Endodermal cell (in vitro differentiated cells): Measurements from ENCODE around the gene QSOX1. TPM values are rescaled to one million over a fixed set of nuclear protein-coding genes. Genes with fewer than 3 reads are reported as not detected.

Experiments used
- DNase-seq: peaks from one replicate; pipeline ENCODE4 v3.0.0-alpha.2; 2017
- H3K27ac ChIP-seq: 2 replicates; pipeline ENCODE4 v1.5.1; 2013; ENCODE audit warnings: mild to moderate bottlenecking, low read depth, low read length, moderate library complexity
- H3K27me3 ChIP-seq: 2 replicates; pipeline ENCODE4 v1.6.1; 2013; ENCODE audit warnings: mild to moderate bottlenecking, low read length, moderate library complexity; ENCODE audit not compliant: insufficient read depth, control insufficient read depth, poor library complexity, severe bottlenecking
- H3K36me3 ChIP-seq: 2 replicates; pipeline ENCODE4 v1.7.0; 2013; ENCODE audit warnings: mild to moderate bottlenecking, low read length, moderate library complexity; ENCODE audit not compliant: control insufficient read depth, insufficient read depth
- H3K4me1 ChIP-seq: one replicate; pipeline ENCODE4 v1.7.0; 2013; ENCODE audit warnings: low read length; ENCODE audit not compliant: control insufficient read depth, insufficient read depth
- H3K4me3 ChIP-seq: 2 replicates; pipeline ENCODE4 v1.5.1; 2013; ENCODE audit warnings: mild to moderate bottlenecking, low read length, moderate library complexity
- H3K9ac ChIP-seq: 2 replicates; pipeline ENCODE4 v1.6.1; 2013; ENCODE audit warnings: mild to moderate bottlenecking, low read length, moderate library complexity; ENCODE audit not compliant: poor library complexity, severe bottlenecking; ENCODE audit errors: extremely low read depth
- H3K9me3 ChIP-seq: 2 replicates; pipeline ENCODE4 v1.6.1; 2013; ENCODE audit warnings: mild to moderate bottlenecking, low read length, moderate library complexity; ENCODE audit not compliant: control insufficient read depth
- H3K27ac Mint-ChIP-seq: 2 replicates; pipeline ENCODE4 v1.8.0; 2020; ENCODE audit warnings: mixed read lengths
- H3K27me3 Mint-ChIP-seq: 2 replicates; pipeline ENCODE4 v1.8.0; 2021; ENCODE audit warnings: mild to moderate bottlenecking, mixed read lengths; ENCODE audit not compliant: insufficient read depth
- H3K36me3 Mint-ChIP-seq: 2 replicates; pipeline ENCODE4 v1.8.0; 2020; ENCODE audit warnings: low read depth, mixed read lengths
- H3K4me1 Mint-ChIP-seq: 2 replicates; pipeline ENCODE4 v1.8.0; 2020; ENCODE audit warnings: mixed read lengths
- H3K4me3 Mint-ChIP-seq: 2 replicates; pipeline ENCODE4 v1.8.0; 2020; ENCODE audit warnings: mild to moderate bottlenecking, moderate library complexity, mixed read lengths
- H3K9me3 Mint-ChIP-seq: 2 replicates; pipeline ENCODE4 v1.8.0; 2020; ENCODE audit warnings: mild to moderate bottlenecking, mixed read lengths
- WGBS, 2 experiments: methylation state at CpG; one replicate each; pipeline versions ENCODE4 v1.1.5 to v1.1.7; 2013; ENCODE audit warnings: missing lambda C conversion rate in 2 of 2, mixed read lengths in 1 of 2; ENCODE audit not compliant: insufficient coverage in 1 of 2, insufficient read length in 1 of 2; 5-methylcytosine and 5-hydroxymethylcytosine counted together
- total RNA-seq, 2 donors: library from RNA; stranded (reverse); fragmentation: NEBNext Ultra II Directional in 1 of 2; extraction: Animal tissue kit (Norgen Biotek cat#: 25700) in 1 of 2; gene quantifications; 2 replicates in 1 of 2; 3 replicates in 1 of 2; pipeline ENCODE4 v1.2.1, GENCODE V29; 2021
- TF ChIP-seq, protein P1 (sequence below): fragments of 200-600 bp; sonication (generic); conservative IDR thresholded peaks from 2 replicates; pipeline ENCODE4 v1.5.0; 2021; ENCODE audit warnings: antibody characterized with exemption, mild to moderate bottlenecking

The QSOX1 gene
- total RNA-seq, 2 donors from 2014 or later: 77.9 to 116 TPM

DNA sequence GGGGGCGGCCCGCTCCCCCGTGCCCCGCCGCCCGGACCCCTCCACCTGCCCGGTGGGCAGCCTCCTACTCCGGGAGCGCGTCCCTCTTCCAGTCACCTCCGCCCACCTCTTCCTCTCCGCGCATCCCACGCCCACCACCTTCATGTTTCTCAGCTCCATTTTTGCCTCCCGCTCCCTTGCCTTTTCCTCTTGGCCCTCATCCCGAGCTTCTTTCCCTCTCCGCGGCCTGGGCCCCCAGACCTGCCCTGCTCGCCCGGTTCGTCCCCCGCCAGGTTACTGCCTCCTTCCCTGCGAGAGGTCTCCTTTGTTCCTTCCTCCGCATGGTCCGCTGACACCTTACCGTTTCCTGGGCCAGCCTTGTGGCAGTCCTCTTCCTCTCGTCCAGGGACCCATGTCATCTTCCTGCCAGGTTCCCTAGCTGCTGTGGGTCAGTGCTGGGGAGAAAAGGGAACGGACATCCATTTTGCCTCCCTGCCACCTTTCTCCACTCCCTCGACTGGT lies 563 bp downstream of the QSOX1 start:
- Histone ChIP-seq H3K4me3 (peak overlapping the region; percentile 85), H3K27me3 (peaks cover 33% of the 10 kb centered on the region), H3K27ac (no peak overlapping the region), H3K4me1 (peaks cover 30% of the 10 kb centered on the region), H3K9me3 (no peaks in the 10 kb centered on the region), H3K9ac (peak overlapping the region; percentile 18), H3K36me3 (no peaks in the 10 kb centered on the region)
- peak; percentile 78 for DNase-seq
- Mint-ChIP-seq H3K4me3 (peak overlapping the region; percentile 89), H3K27me3 (peaks cover 39% of the 10 kb centered on the region), H3K27ac (peak overlapping the region; percentile 59), H3K36me3 (no peaks in the 10 kb centered on the region), H3K9me3 (no peaks in the 10 kb centered on the region), H3K4me1 (peaks cover 49% of the 10 kb centered on the region)
- TF ChIP-seq, protein P1, sequence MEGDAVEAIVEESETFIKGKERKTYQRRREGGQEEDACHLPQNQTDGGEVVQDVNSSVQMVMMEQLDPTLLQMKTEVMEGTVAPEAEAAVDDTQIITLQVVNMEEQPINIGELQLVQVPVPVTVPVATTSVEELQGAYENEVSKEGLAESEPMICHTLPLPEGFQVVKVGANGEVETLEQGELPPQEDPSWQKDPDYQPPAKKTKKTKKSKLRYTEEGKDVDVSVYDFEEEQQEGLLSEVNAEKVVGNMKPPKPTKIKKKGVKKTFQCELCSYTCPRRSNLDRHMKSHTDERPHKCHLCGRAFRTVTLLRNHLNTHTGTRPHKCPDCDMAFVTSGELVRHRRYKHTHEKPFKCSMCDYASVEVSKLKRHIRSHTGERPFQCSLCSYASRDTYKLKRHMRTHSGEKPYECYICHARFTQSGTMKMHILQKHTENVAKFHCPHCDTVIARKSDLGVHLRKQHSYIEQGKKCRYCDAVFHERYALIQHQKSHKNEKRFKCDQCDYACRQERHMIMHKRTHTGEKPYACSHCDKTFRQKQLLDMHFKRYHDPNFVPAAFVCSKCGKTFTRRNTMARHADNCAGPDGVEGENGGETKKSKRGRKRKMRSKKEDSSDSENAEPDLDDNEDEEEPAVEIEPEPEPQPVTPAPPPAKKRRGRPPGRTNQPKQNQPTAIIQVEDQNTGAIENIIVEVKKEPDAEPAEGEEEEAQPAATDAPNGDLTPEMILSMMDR: no peak
- 1 to 4% methylated on average over 4 to 29 of the region's 29 CpGs for WGBS, 2 experiments

- no peak for DNase-seq
- Histone ChIP-seq H3K4me1 (peaks cover 30% of the 10 kb centered on the region), H3K27ac (no peak overlapping the region), H3K36me3 (no peaks in the 10 kb centered on the region), H3K27me3 (peaks cover 25% of the 10 kb centered on the region), H3K4me3 (peak overlapping the region; percentile 85), H3K9ac (no peak overlapping the region), H3K9me3 (no peaks in the 10 kb centered on the region)
- H3K9me3 Mint-ChIP-seq: no peaks in the 10 kb centered on the region
- peak overlapping the region; percentile 89 for H3K4me3 Mint-ChIP-seq
- 93 to 100% methylated on average over 2 to 4 of the region's 4 CpGs for WGBS, 2 experiments
- no peak overlapping the region for H3K27ac Mint-ChIP-seq
- H3K4me1 Mint-ChIP-seq: peaks cover 52% of the 10 kb centered on the region
- TF ChIP-seq, protein P1: no peak
- no peaks in the 10 kb centered on the region for H3K36me3 Mint-ChIP-seq
- H3K27me3 Mint-ChIP-seq: peaks cover 33% of the 10 kb centered on the region
These were observed 1.5 kb downstream of the QSOX1 start for GRCh38 chr1:180156201-180156600.

DNA sequence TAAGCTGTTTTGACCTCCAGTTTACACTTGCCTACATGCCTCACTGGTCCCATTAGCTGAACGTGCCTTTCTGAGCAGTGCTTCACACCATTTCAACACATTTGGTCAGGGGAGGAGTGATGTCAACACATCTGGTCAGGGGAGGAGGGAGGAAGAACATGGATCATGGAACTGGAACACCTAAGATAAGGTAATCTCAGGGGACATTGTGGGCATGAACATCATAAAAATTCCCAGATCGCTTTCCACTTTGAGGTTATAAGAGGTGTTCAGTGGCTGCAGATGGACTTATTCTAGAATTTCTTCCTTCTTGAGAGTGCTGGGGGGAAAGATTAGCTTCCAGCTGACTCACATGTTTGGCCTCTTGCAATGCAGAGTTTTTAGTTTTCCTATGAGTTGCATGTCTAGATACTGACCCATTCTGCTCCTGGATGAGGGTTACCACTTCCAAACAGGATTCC lies 2.0 kb downstream of the QSOX1 start:
- Mint-ChIP-seq H3K36me3 (no peaks in the 10 kb centered on the region), H3K27me3 (peaks cover 31% of the 10 kb centered on the region), H3K4me3 (peak overlapping the region; percentile 89), H3K27ac (no peak overlapping the region), H3K9me3 (no peaks in the 10 kb centered on the region), H3K4me1 (peaks cover 52% of the 10 kb centered on the region)
- Histone ChIP-seq H3K9ac (no peak overlapping the region), H3K4me3 (peak overlapping the region; percentile 85), H3K9me3 (no peaks in the 10 kb centered on the region), H3K27me3 (peaks cover 20% of the 10 kb centered on the region), H3K4me1 (peaks cover 30% of the 10 kb centered on the region), H3K27ac (no peak overlapping the region), H3K36me3 (no peaks in the 10 kb centered on the region)
- TF ChIP-seq, protein P1: no peak
- 85 to 95% methylated on average over 2 of the region's 2 CpGs for WGBS, 2 experiments
- DNase-seq: no peak
